HG02943 (cell line): ENCODE data around the gene CHKA.

Experiments
- ATAC-seq: cut with Tn5 transposase; IDR thresholded peaks from one replicate; pipeline ENCODE4 v1.9.1; 2021; ENCODE audit warnings: mild to moderate bottlenecking, low read depth, moderate library complexity; ENCODE audit not compliant: unreplicated experiment

CHKA gene

GRCh38 chr11:68049509-68050370, 71.4 kb downstream of the CHKA start:
- ATAC-seq = no peak

GRCh38 chr11:68048681-68049508, 72.3 kb downstream of the CHKA start:
- ATAC-seq = no peak

GRCh38 chr11:68047437-68048290, 73.5 kb downstream of the CHKA start:
- ATAC-seq = no peak

- no peak for ATAC-seq
Measured at GRCh38 chr11:68044898-68045351, 76.3 kb downstream of the CHKA start.

- no peak for ATAC-seq
Measured at GRCh38 chr11:68044145-68044813, 76.9 kb downstream of the CHKA start.

GRCh38 chr11:68043349-68044144, 77.6 kb downstream of the CHKA start:
- no peak for ATAC-seq

- no peak for ATAC-seq
Measured at GRCh38 chr11:68043029-68043348, 78.2 kb downstream of the CHKA start.

GRCh38 chr11:68042219-68043028, 78.8 kb downstream of the CHKA start:
- no peak for ATAC-seq

- ATAC-seq = no peak
Measured at GRCh38 chr11:68041617-68042218, 79.5 kb downstream of the CHKA start.

GRCh38 chr11:68040957-68041591, 80.1 kb downstream of the CHKA start:
- ATAC-seq = no peak

- ATAC-seq = no peak
Measured at GRCh38 chr11:68040101-68040956, 80.9 kb downstream of the CHKA start.

- no peak for ATAC-seq
Measured at GRCh38 chr11:68039526-68040086, 81.6 kb downstream of the CHKA start.

- no peak for ATAC-seq
Measured at GRCh38 chr11:68038718-68039525, 82.3 kb downstream of the CHKA start, which contains the start of gene TCIRG1. TSS of gene TCIRG1 (plus strand) at chr11:68039025. CDS start at chr11:68041272, 2,247 bp downstream.

- ATAC-seq = no peak
Measured at GRCh38 chr11:68038226-68038717, 82.9 kb downstream of the CHKA start.
